GM12891 (cell line): ENCODE measurements around the gene NDOR1.

Source experiments
- POLR2A ChIP-seq: IDR thresholded peaks from 2 replicates; pipeline ENCODE4 v1.6.1; 2011; ENCODE audit warnings: low read depth, low read length, control low read depth
- POLR2AphosphoS5 ChIP-seq: IDR thresholded peaks from 2 replicates; pipeline ENCODE4 v1.6.1; 2011; ENCODE audit warnings: low read depth, low read length, control low read depth
- TAF1 ChIP-seq: IDR thresholded peaks from 2 replicates; pipeline ENCODE4 v1.6.1; 2011; ENCODE audit warnings: low read depth, low read length, control low read depth

DNA sequence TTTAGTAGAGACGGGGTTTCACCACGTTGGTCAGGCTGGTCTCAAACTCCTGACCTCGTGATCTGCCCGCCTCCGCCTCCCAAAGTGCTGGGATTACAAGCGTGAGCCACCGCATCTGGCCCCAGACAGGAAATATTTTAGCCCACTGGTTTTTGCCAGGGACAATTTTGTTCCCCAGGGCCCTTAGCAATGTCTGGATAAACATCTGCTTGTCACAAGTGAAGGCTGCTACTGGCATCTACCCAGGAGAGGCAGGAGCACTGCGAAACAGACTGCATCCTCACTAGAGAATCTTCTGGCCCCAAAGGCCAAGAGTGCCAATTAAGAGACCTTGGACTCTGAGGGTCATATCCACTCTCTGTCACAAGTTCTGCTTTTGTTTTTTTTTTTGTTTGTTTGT, 2.5 kb upstream of the NDOR1 start:
- TF ChIP-seq TAF1 (no peak), POLR2A (no peak), POLR2AphosphoS5 (no peak)
